HG02943 (cell line): ENCODE results near the gene HRH2.

ENCODE experiments used
- ATAC-seq: cut with Tn5 transposase; IDR thresholded peaks from one replicate; pipeline ENCODE4 v1.9.1; 2021; ENCODE audit warnings: mild to moderate bottlenecking, low read depth, moderate library complexity; ENCODE audit not compliant: unreplicated experiment

The HRH2 gene

DNA sequence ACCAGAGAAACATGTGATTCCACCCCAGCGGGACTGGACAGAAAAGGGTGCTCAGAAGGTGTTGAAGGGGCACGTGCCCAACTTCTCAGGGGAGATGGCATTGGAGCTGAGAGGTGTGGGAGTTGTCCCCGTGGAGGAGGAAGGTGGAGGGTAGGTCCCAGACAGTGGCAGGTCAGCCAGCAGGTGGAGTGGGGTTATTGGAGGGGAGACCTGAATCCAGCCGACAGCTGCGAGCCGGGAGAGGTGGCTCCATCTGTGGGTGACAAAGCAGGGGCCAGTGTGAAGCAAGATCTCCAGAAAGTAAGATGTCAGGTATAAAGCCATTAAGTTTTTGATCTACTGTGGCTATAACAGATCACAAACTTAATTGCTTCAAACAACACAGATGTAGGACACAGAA is 75.1 kb downstream of the HRH2 start:
- ATAC-seq, result no peak

DNA sequence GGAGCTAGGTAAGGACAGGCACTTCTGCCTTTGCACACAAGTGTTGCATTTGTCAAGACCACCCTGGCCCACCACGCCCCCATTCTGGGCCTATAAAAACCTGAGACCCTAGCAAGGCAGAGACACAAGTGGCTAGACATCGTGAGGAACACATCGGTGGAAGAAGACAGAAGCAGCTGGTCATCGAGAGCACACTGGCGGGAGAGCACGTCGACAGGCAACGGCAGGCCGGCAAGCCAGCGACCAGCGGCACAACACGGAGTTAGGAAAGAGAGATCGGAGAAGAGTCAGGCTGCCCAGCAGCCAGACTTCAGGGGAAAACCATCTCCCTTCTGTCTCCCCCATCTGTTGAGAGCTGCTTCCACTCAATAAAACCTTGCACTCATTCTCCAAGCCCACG is 76.1 kb downstream of the HRH2 start:
- no peak for ATAC-seq

DNA sequence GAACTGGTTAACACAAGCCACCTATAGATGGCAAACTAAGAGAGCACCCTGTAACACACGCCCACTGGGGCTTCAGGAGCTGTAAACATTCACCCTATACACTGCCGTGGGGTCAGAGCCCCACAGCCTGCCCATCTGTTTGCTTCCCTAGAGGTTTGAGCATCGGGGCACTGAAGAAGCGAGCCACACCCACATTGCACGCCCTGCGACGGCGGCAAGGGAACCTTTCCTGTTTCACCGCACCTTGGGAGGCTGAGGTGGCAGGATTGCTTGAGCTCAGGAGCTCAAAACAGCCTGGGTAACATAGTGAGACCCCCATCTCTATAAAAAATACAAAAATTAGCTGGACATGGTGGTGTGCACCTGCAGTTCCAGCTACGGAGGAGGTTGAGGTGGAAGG is 76.6 kb downstream of the HRH2 start:
- no peak for ATAC-seq

DNA sequence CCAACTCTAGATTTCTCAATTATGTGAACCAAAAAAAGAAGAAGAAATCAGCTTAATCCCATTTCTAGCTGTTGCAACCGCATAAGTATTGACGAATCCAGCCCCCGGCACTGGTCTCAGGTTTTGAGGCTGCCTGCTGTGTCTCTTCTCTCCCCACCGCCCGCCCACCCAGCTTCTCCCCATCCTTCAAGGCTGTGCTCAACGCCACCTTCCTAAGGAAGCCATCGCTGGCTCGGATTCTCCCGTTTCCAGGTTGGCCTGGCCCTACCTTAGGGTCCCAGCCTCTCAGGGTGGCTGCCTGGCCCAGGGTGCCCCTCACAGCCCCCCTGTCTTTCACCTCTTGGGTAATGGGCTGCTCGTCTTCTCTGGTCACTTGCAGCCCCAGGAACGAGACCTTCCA is 77.8 kb downstream of the HRH2 start:
- ATAC-seq, result no peak

DNA sequence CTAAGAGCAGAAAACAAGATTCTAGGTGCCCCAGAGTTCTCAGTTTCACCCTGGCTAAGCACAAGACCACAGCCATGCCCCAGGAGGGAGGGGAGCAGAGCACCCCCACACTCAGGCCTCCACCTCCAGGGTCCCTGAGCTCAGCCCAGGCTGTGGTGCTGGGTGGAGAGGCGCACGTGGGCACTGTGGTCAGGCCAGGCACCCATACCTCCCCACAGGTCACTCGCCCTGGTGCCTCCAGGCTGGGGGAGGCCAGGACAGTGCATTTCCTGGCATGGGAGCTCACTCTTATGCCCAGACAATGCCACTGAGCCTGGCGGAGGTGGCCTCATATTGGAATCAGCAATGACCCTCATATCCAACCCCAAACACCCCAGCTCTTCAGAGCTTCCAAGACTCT is 78.8 kb downstream of the HRH2 start:
- no peak for ATAC-seq

DNA sequence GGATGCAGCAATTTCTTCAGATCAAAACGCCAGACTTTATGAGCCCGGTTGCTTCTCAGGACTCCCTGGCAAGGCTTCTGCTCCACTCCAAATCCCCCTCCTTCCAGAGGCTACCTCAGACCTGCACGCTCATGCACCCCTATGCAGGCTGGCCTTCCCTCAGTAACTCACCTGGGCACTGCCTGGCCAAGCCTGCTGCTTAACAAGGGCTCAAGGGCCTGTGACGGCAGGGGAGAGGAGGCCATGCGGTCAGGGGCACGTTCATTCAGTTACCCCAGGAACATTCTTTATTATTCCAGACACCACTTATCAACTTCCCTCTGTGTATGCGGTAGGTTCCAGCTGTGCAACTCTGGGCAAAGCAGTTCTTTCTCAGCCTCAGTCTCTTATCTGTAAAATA is 79.6 kb downstream of the HRH2 start:
- no peak for ATAC-seq

DNA sequence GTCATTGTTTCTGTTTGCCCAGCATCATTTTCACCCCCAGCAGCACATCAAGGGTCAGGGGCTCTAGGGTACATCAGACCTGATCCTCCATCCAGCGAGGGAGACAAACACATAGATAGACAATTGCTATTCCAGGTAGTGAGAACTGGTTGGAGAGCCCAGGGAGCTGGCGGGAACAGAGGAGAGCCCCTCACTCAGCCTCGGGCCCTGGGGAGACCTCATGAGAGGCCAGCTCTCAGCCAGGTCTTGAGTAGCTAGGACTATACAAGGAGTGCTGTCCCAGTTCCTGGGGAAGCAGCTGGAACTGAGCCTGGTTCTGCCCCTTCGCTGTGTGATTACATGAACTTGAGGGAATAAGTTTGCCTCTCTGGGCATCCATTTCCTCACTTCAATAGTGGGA is 80.3 kb downstream of the HRH2 start:
- no peak for ATAC-seq

DNA sequence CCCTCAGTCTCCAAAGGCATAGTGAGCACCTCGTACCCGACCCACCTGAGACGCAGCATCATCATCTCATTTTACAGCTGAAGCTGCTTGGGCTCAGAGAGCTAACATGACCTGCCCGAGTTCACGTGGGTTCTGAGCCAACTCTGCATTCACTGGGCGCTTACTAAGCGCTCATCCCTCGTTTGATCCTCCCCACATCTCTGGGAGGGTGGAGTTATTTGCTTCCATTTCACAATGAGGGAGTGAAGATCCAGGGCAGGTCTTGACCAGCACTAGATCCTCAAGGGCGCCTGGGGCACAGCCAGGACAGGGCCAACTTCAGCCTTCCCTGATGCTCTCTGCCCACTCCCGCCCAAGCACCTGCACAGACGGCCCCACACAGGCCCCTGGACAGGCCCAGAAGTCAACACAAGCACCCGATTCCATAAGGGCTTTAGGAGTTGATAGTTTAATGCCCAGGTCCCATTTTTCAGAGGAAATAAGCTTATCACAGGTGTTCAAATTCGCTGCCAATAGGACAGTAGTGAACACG is 80.8 kb downstream of the HRH2 start:
- ATAC-seq, result no peak

DNA sequence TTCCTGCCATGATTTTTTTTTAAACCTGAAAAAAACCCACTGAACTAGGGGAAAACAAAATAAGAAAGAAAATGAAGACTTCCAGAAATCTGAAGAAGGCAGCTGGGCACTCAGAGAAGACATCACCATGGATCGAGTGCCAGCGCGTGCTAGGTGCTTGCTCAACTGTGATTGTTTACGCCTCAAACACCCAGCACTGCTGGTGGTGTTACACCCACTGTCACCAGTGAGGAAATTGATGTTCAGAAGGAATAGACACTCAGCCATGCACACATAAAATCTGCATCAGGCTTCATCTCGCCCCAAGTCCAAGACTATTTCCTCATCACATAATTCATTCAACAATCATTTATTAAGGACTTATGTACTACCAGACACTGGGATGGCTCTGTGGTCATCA is 82.1 kb downstream of the HRH2 start:
- ATAC-seq, result no peak

DNA sequence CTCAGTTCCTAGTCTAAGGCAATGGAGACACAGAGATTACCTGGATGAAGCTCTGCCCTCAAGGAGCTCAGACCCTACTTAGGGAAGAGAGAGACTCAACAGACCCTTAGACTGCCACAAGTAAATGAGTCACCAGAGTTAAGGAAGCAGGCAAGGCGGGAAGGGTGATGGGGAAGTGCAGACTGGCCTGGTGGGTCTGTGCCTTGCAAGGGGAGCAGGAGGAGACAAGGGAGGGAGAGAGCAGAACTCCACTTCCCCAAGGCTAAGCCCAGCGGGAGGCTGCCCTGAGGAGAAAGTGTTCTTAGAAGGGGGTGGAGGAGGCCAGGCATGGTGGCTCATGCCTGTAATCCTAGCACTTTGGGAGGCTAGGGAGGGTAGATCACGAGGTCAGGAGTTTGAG is 83.7 kb downstream of the HRH2 start:
- no peak for ATAC-seq

DNA sequence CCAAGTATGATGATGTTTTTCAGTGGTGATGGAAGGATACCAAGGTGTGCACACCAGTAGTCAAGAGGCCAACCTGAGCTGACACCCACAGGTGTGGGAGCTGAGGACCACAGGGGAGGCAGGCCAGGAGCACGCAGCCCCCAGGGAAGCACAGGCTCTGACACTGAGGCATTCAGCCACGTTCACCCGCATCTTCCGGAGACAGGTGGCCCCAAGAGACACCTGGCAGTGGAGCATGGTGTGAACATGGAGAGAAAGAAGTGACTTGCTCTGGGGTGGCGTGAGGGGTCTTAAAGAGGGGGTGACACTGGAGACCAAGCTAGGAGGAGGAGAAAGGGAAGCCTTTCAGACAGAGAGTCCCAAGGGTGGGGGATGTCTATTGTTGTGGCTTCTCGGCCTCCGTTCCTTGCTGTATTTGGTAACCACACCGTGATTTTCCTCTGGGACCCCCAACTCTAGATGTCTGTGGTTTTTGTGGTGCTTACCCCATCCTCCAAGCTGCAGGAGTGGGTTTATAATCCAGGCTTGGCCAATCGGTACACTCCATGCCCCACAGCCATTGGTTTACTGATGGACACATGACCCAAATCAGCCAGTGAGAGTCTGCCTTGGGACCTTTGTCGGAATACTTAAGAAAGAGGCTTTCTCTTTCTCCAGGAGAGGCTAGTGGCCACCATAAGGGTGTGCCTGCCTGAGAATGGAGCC is 84.6 kb downstream of the HRH2 start:
- no peak for ATAC-seq

DNA sequence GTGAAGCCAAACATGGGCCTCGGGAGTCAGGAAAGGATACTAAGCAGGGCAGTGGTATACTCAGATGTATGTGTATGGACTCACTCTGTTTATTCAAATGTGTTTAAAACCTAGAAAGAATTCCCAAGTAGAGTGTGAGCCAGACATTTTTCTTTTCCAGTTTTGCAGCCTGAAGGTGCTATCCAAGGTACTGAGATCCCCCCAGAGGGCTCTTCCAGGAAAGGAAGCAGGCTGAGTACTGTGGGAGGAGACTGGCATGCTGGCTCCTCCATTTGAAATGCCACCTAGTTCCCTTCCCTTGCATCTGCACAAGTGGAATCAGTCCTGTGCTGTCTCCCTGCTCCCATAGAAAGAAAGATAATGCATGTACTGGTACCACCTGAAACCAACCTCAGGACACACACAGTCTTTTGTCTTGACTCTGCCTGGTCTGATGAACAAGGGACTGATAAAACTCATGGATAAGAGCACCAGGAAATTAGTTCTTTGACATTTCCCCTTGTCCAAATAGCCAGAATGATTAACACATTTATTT is 85.9 kb downstream of the HRH2 start:
- ATAC-seq, result no peak

DNA sequence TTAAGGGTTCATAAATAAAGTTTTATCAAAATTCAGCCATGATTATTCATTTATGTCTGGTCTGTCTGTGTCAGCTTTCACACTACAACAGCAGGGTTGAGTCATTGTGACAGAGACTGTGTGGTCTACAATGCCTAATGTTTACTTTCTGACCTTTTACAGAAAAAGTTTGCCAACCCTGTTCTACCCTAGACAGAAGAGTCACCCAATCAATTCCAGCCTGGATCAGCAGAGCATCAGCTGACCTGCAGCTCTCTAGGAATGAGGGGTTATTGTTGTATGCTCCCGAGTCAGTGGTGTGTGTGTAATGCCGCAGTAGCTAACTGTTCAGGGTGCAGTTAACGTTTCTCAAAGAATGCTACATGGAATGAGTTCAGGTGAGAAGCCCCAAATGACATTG is 87.3 kb downstream of the HRH2 start:
- ATAC-seq, result no peak

DNA sequence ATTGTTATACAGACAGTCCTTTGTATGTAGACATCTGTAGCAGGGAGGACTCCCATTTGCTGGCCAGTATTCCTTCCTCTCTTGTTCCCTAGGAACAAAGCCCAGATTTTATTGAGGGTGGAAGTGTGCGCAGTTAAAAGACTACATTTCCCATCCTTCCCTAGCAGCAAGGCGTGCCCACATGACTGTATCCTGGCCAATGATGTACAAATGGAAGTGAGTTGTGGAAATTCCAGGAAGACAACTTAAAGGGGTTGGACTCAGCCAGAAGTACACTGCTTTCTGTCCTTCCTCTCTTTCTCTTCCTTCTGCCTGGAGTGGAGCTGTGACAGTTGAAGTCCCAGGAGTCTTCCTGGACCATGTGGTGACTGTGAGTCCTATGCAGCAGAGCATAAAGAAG is 89.0 kb downstream of the HRH2 start:
- ATAC-seq, result no peak

DNA sequence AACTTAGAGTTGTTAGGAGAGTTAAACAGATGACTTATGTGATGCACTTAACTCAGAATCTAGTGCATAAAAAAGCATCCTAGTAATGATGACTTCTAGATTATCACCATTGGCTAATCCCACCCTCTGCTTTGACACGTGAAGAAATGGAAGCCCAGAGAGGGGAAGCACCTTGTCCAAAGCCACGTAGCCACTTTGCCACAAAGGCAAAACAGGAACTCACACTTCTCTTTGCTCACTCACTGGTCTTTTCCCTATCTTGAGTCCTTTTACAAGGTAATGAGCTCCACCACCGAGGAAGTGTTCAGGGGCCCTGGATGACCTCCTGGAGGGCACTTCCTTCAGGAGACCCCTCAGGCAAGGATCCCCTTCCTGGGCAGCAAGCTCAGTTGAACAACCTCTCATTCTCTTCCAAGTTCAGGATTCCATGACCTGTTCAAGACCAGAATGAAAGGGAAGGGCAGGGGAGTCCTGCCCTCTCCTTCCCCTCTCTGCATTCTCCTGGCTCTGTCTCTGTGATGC is 89.7 kb downstream of the HRH2 start:
- no peak for ATAC-seq

DNA sequence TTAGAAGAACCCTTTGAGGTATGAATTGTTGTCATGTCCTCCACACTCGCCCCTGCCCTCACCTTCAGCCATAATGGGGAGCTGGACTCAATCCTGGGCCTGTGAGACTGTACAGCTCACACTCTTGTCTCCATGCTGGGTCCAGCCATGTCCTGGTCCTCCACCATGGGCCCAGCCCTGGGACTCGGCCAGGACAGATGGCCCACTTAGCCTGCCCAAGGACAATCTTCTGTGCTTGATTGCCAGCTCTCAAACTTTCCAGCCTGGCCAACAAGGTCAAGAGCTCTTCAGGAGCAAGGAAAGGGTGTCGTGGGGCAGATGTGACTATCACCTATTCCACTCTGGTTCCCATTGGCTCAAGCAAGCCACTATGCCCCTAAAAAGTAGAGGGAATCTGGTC is 90.8 kb downstream of the HRH2 start:
- no peak for ATAC-seq

DNA sequence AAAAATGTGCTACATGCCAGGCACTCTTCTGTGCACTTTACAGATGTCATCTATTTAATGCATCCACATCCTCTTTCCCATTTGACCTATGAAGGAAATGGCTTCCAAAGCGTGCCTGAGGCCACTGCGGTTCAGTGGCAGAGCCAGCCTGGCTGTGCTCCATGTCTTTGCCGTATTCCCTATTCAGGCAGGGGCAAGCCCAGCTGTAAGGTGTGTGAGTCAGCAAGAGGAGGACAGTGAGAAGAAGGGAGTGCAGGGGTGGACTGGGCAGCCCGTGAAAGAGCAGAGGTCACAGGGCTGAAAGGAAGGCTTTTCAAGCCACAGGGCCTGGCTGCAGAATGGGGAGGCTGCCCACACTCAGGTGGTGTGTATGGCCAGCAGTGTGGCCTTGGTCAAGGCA is 91.7 kb downstream of the HRH2 start:
- ATAC-seq, result no peak

DNA sequence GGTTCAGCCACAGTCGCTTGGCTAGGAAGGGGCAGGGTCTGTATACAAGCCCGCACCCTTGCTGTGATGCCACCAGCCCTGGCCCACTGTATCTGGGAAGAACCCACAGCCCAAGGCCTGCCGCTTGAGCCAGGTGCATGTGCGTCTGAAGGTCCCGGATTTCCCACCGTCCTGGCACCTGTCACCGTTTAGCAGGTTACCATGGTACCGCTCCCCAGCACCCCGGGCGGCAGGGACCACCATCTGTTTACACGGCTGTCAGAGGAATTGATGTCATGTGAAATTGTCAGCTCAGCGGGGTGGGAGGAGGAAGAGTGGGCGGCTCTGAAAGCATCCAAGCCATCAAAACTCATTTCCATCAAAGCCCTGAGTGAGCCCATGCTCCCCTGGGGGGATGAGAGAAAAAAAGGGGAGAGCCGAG is 92.7 kb downstream of the HRH2 start:
- no peak for ATAC-seq

DNA sequence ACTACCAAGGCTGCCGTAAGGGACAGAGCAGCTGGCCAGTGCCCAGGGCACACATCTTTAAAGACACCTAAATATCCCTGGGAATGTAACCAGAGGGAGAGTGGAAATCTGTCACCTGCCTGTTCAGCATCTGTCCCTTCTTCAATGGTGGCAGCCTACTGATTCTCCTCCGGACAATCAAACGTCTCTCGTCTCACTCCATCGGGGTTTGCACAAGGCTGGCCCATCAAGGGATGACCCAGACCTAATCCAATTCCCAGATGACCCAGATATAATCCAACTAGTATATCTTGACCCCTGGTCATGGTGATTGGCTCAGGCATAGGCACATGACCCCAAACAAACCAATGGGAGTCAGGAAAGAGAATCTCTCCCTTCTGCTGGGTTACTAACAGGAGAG is 93.5 kb downstream of the HRH2 start:
- no peak for ATAC-seq

DNA sequence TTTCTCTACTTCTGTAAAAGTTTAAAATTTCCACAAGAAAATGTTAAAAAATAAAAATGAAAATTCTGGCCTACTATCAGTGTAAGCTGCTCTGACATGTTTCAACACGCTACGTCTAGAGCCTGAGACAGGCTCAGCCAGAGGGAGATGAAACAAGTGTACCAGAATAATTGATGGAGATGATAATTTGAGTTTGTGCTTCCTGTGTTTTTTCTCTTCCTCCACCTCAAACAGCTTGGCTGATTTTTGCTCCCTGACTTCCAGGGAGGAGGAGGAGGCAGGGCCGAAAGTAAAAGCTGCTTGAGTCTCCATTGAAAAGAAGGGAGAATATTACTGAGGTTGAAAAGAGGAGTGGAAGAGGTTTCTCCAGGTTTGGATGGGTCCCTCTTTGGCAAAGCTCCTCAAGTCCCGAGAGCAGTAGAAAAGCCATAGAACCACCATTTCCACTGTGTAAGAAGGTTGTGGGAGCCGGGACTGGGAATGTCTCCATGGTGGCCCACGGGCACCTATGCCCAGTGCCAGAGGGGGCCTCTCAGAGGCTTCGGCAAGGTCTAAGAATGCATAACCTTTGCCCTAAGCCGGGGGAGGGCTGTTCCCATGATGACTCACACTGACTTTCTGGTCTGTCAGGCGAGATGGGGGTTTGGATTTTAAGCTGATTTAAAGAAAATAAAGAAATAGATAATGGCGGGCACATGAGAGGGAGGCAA is 95.1 kb downstream of the HRH2 start:
- no peak for ATAC-seq

DNA sequence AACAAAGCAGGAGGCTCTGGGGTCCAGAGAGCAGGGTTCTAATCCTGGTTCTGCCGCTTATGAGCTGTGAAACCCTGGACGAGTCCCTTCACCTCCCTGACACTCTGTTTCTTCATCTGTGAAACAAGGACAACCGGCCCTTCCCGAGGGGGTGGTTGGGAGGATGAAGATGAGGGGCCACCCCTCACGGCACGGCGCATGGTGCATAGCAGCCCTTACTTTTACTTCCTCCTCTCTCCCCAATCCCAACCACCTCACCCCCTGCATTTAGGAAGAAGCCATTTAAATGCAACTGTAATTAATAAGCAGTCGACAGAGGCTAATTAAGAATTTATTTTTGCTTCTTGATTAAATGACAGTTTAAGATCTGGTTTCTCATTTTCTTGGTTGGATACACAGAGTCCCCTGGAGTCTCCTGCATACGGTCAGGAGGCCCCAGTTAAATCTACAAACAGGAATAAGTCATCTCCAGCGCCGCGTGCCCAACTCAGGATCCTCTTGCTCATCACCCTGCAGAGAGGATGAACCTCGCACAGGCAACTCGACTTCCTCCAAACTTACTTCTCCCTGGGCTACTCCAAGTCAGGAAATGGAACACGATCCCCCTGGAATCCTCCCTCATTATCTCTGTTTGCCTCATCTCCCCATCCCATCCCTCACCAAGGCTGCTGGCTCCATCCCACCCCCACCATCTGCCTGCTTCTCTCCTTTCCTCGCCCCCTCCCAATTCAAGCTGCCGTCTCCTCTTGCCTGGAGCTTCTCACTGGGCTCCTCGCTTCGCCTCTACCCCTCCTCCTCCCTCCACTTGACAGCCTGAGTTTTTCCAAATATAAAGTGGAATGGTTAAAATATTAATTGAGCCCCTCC is 95.9 kb downstream of the HRH2 start:
- ATAC-seq, result no peak
